ENCODE data around the gene ARL17B. TPM values are rescaled to one million over a fixed set of nuclear protein-coding genes. Genes with fewer than 3 reads are reported as not detected.
"Not testable (repeated sequence)": the region's sequence is repeated elsewhere in the genome, so short reads cannot be mapped to it uniquely, and the experiment has no call there.

Gene ARL17B
- total RNA-seq, 1 experiment from 2014 or later, result 18.1 TPM

DNA sequence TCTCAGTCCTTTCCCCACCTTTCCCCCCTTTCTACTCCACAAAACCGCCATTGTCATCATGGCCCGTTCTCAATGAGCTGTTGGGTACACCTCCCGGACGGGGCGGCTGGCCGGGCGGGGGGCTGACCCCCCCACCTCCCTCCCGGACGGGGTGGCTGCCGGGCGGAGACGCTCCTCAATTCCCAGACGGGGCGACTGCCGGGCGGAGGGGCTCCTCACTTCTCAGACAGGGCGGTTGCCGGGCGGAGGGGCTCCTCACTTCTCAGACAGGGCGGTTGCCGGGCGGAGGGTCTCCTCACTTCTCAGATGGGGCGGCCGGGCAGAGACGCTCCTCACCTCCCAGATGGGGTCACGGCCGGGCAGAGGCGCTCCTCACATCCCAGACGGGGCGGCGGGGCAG is 108.8 kb downstream of the ARL17B start:
- DNase-seq (ENCODE audit: low read depth), result not testable (repeated sequence)

DNA sequence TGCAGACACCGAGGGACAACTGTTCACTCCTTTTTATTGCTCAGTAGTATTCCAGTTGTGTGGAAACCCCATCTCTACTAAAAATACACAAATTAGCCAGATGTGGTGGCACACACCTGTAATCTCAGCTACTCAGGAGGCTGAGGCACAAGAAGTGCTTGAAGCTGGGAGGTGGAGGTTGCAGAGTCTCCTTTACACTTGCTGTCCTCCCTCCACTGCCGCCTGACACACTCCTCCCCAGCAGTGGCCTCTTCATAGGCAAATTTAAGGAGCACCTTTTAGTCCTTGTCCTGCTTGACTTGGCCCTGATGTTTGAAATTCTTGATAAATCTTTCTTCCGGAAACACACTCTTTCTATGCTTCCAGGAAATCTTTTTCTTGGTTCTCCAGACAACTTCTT is 112.4 kb downstream of the ARL17B start:
- DNase-seq (ENCODE audit: low read depth), result not testable (repeated sequence)

- not testable (repeated sequence) for DNase-seq (ENCODE audit: low read depth)
These were observed 116.4 kb downstream of the ARL17B start for GRCh38 chr17:46244949-46245768.

GRCh38 chr17:46244339-46244913 is 117.1 kb downstream of the ARL17B start:
- not testable (repeated sequence) for DNase-seq (ENCODE audit: low read depth)

DNA sequence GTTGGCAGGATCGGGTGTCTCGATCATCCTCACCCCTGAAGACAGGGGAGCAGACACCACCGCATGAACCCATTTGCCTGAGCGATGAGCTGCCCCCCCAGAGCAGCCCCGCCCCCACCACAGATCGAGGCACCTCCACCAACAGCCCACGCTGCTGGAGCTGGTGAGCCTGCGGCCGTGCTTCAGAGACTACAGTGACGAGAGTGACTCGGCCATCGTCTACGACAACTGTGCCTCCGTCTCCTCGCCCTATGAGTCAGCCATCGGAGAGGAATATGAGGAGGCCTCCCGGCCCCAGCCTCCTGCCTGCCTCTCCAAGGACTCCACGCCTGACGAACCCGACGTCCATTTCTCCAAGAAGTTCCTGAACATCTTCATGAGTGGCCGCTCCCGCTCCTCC is 117.6 kb downstream of the ARL17B start:
- not testable (repeated sequence) for DNase-seq (ENCODE audit: low read depth)

DNA sequence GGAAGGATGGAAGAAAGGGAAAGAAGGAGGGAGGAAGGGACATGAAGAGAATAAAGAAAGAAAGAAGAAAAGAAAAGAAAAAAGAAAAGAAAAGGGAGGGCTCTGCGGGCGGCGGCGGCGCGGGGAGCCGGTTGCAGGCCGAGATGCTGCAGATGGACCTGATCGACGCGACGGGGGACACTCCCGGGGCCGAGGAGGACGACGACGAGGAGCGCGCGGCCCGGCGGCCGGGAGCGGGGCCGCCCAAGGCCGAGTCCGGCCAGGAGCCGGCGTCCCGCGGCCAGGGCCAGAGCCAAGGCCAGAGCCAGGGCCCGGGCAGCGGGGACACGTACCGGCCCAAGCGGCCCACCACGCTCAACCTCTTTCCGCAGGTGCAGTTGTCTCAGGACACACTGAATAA is 118.1 kb downstream of the ARL17B start:
- not testable (repeated sequence) for DNase-seq (ENCODE audit: low read depth)

DNA sequence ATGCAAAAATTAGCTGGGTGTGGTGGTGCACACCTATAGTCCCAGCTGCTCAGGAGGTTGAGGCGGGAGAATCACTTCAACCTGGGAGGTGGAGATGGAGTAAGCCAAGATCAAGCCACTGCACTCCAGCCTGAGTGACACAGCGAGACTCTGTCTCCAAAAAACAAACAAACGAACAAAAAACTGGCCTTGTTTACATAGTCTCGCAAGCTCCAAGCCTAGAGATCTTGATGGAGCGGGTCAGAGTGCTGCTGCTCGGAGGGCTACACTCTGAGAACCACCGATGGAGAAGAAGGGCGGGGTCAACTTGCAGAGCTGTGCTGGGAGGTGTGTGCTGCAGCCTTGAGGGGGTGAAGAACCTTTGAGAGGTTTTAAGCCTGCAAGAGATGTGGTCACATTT is 130.2 kb downstream of the ARL17B start:
- not testable (repeated sequence) for DNase-seq (ENCODE audit: low read depth)

DNA sequence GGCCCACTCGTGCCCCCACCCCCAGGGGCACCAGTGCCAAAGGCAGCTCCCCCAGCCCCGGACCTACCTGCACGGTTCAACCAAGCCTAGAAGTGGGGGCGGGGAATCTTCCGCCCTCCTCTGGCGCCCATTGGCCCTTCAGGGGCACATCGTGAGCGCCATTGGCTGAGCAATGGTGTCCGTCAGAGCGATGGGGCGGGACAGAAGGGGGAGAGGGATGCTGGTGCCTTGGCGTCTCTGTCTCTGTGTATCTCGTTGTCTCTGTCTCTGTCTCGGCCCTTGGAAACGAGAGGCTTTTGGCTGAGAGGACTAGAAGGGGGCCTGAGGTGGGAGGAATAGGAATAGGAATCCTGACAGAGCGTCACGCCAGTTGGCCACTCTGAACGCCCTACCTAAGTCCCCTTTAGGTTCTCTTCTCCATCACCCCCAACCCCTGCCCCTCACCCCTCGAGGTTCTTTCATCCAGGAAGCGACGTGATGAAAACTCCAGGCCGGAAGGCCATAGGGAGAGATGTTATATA is 136.2 kb downstream of the ARL17B start:
- peak; percentile 79 for DNase-seq (ENCODE audit: low read depth)

GRCh38 chr17:46224864-46225263 is 136.7 kb downstream of the ARL17B start:
- not testable (repeated sequence) for DNase-seq (ENCODE audit: low read depth)

Other genes starting within 250 kb of the ARL17B start
- gene KANSL1, start 168.3 kb downstream of the ARL17B start, total RNA-seq (2014; rRNA removed; shearing (Covaris generic)), result 16.0 and 23.7 TPM in 2 replicates
- gene LRRC37A, start 66.6 kb downstream of the ARL17B start, total RNA-seq (2014; rRNA removed; shearing (Covaris generic)), result 0.20 and 0.36 TPM in 2 replicates
- 1.7 and 2.5 TPM in 2 replicates for gene LRRC37A2, start 150.7 kb upstream of the ARL17B start, total RNA-seq (2014; rRNA removed; shearing (Covaris generic))
- 4.3 and 5.2 TPM in 2 replicates for gene ARL17A, start 217.9 kb upstream of the ARL17B start, total RNA-seq (2014; rRNA removed; shearing (Covaris generic))
- 42.8 and 51.7 TPM in 2 replicates for gene NSF, start 228.9 kb upstream of the ARL17B start, total RNA-seq (2014; rRNA removed; shearing (Covaris generic))